GM12873 (cell line): ENCODE measurements around the gene CLIC4.

Source experiments
- TF ChIP-seq, protein P1 (sequence below): IDR thresholded peaks from 2 replicates; pipeline ENCODE4 v1.5.1; 2012; ENCODE audit warnings: low read depth, mild to moderate bottlenecking, moderate library complexity, low read length, control low read depth; ENCODE audit not compliant: insufficient read depth; ENCODE audit errors: missing control alignments

CLIC4 gene

DNA sequence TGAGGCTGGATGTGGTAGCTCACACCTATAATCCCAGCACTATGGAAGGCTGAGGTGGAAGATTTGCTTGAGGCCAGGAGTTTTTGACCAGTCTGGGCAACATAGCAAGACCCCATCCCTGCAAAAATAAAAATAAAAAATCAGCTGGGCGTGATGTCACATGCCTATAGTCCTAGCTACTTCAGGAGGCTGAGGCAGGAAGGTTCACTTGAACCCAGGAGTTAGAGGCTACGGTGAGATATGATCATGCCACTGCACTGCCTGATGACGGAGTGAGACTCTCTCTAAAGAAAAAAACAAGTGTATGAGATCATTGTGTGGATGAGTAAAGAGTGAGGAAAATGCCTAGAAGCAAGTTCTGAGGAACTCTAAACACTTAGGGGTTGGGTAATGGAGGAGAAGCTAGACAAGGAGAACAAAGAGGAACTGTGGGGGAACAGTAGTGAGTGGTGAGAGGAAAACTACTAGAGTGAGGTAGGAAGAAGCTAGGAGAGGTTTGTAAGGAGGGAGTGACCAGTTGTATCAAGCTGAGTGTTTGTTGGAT is 17.0 kb downstream of the CLIC4 start:
- TF ChIP-seq, protein P1, sequence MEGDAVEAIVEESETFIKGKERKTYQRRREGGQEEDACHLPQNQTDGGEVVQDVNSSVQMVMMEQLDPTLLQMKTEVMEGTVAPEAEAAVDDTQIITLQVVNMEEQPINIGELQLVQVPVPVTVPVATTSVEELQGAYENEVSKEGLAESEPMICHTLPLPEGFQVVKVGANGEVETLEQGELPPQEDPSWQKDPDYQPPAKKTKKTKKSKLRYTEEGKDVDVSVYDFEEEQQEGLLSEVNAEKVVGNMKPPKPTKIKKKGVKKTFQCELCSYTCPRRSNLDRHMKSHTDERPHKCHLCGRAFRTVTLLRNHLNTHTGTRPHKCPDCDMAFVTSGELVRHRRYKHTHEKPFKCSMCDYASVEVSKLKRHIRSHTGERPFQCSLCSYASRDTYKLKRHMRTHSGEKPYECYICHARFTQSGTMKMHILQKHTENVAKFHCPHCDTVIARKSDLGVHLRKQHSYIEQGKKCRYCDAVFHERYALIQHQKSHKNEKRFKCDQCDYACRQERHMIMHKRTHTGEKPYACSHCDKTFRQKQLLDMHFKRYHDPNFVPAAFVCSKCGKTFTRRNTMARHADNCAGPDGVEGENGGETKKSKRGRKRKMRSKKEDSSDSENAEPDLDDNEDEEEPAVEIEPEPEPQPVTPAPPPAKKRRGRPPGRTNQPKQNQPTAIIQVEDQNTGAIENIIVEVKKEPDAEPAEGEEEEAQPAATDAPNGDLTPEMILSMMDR: no peak

DNA sequence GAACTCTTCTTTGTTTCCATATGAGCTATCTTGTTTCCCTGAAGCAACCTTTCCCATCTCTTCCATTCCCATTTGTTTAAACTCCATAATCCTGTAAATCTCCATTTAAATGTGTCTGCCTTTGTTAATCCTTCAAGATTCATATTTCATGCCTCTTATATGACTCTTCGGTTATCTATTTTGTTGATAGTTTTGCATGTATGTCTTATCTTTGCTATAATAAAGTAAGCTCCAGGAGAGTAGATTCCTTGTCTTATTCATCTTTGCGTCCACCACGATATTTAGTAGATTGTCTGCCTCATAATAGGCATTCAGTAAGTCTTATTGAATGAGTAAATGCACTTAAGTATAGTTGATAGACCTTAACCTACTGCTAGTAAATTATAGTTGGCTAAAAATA is 18.4 kb downstream of the CLIC4 start:
- TF ChIP-seq, protein P1: no peak

GRCh38 chr1:24764439-24764838 is 19.2 kb downstream of the CLIC4 start:
- TF ChIP-seq, protein P1: no peak

GRCh38 chr1:24764848-24765247 is 19.6 kb downstream of the CLIC4 start:
- TF ChIP-seq, protein P1: no peak

DNA sequence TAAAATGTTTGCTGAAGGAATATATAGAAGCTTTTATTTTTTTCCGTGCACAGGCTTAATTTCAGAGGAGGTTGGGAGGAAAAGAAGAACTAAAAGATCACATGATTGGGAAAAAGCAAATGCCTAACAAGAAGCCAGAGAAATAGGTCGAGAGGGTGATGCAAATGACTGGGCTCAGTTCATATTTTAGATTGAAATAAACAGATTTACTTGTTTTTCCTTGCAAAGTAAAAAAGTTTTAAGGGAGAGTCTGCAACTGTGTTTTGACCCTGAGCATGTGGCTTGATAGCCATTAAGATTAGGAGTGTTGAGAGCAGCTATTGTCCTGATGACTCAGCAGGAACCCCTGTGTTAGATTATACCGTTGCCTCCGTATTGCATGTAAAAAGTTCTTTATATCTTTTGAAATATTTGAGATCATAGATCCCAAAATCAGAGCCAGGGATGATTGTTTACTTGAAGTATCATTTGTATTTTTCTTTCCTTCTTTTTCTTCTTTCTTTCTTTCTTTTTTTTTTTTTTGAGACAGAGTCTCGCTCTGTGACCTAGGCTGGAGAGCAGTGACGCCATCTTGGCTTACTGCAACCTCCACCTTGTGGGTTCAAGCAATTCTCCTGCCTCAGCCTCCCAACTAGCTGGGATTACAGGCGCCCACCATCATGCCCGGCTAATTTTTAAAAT is 20.2 kb downstream of the CLIC4 start:
- TF ChIP-seq, protein P1: no peak

DNA sequence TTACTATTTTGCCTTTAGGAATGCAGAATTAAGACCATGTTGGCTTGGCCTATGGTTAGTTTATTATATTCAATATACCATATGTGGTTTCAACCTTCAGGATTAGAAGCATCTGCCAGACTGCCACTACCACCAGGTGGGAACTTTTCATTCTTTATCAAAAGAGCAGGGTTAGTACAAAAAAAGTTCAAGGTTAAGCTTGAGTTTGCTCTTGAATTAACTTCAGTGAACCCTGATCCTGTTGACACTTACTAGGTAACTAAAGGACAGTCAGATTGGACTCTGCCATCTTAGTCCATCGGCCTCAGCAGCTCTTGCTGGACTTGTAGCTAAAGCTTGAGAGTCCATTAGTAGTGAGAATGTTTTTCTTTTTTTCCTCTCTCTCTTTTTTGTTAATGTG is 22.1 kb downstream of the CLIC4 start:
- TF ChIP-seq, protein P1: no peak

GRCh38 chr1:24768873-24769605 is 23.8 kb downstream of the CLIC4 start:
- TF ChIP-seq, protein P1: no peak
